Gastrocnemius medialis (tissue), 4 donors: ENCODE results near the gene ZDHHC22. TPM values are rescaled to one million over a fixed set of nuclear protein-coding genes. Genes with fewer than 3 reads are reported as not detected.

Experiments used
- ATAC-seq, 2 donors: fragments of 150-250 bp; one replicate each; pipeline ENCODE4 v1.9.1; 2016
- DNase-seq, 2 donors: peaks; one replicate each; pipeline ENCODE4 v3.0.0-alpha.2; 2019
- H3K27ac ChIP-seq, 4 donors: fragments of 200-600 bp; sonication (generic); 1 replicate in 1 of 4; 2 replicates in 3 of 4; pipeline ENCODE4 v1.5.1; 2016 to 2018; ENCODE audit warnings: mild to moderate bottlenecking in 2 of 4, moderate library complexity in 1 of 4
- H3K27me3 ChIP-seq, 3 donors: fragments of 200-600 bp; sonication (generic) in 2 of 3; 1 replicate in 1 of 3; 2 replicates in 2 of 3; pipeline versions ENCODE4 v1.5.1 to v1.6.0; 2016 to 2019; ENCODE audit warnings: mild to moderate bottlenecking in 1 of 3, moderate library complexity in 1 of 3
- H3K36me3 ChIP-seq, 2 donors: fragments of 200-600 bp; sonication (generic) in 1 of 2; one replicate each; pipeline ENCODE4 v1.5.1; 2017 to 2018
- H3K4me1 ChIP-seq, 2 donors: fragments of 200-600 bp; sonication (generic) in 1 of 2; one replicate each; pipeline ENCODE4 v1.5.1; 2016 to 2017; ENCODE audit warnings: mild to moderate bottlenecking in 2 of 2
- H3K4me3 ChIP-seq, 4 donors: fragments of 200-600 bp; sonication (generic) in 3 of 4; 1 replicate in 1 of 4; 2 replicates in 3 of 4; pipeline ENCODE4 v1.5.1; 2016 to 2019; ENCODE audit warnings: mild to moderate bottlenecking in 2 of 4
- H3K9me3 ChIP-seq, 3 donors: fragments of 200-600 bp; sonication (generic) in 2 of 3; 1 replicate in 1 of 3; 2 replicates in 2 of 3; pipeline ENCODE4 v1.5.1; 2016 to 2019
- POLR2A ChIP-seq, 2 donors: fragments of 450-650 bp; IDR thresholded peaks; one replicate each; pipeline ENCODE4 v1.6.1; 2017; ENCODE audit warnings: antibody characterized with exemption in 2 of 2, mild to moderate bottlenecking in 2 of 2, moderate library complexity in 2 of 2
- in situ Hi-C, 4 donors: fragments of 200-750 bp; cut with MboI; loops; one replicate each; pipeline versions ENCODE4 v1.15.0 to v1.8.0; 2017; ENCODE audit warnings: low sequenced_read_pairs in 4 of 4
- intact Hi-C: fragments of 100-400 bp; cut with DNase I; formaldehyde crosslinking; loops from one replicate; pipeline ENCODE4 v1.15.1; 2023; ENCODE audit warnings: low total_unique reads
- total RNA-seq, 4 donors: library from RNA; depleted of rRNA; stranded (reverse); fragments of >200 nt; gene quantifications; one replicate each; pipeline versions ENCODE4 v1.1.0 to v1.2.3, GENCODE V29; 2016
- TF ChIP-seq, protein P1 (sequence below), 5 experiments: fragments of 450-650 bp in 3 of 5; fragments of 200-600 bp in 2 of 5; sonication (generic) in 2 of 5; IDR thresholded peaks in 4 of 5; conservative IDR thresholded peaks in 1 of 5; 1 replicate in 4 of 5; 2 replicates in 1 of 5; pipeline ENCODE4 v1.5.1; 2016 to 2019; ENCODE audit warnings: antibody characterized with exemption in 5 of 5, mild to moderate bottlenecking in 3 of 5, moderate library complexity in 3 of 5

ZDHHC22 gene
- total RNA-seq, 4 donors from 2014 or later = not detected

DNA sequence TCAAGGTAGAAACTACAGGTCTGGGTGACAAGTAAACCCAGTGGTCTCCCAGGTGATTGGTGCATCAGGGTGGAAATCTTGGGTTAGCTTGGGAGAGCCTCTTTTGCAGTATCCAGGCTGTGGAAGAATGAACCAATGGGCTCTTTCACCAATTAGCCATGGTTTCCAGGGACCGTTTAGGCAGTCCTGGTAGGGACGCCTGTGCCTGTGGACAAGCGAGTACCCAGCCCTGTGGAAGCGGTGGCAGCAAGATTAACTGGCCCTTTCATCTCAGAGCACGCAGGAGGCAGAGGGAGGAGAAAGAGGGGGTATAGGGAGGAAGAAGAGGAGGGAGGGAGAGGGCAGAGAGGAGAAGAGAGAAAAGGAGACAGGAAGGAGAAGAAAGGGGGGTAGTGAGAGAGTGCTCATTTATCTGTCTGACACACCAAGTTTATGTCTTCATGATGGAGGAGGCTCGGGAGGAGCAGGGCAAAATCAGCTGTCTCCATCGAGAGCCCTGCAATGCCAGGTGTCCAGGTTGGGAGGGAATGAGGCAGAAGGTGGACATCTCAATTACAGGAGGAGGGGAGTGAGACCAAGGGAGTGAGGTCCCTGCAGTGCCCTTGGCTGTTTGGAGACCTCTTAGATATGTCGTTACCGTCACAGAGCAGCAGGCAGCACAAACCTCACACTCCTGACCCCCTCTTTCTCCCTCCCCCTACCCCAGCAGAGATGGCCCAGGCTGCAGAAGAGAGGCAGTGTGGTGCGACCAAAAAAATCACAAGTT lies 4.6 kb upstream of the ZDHHC22 start:
- no peak for TF ChIP-seq POLR2A (IDR thresholded peaks at IDR 0.05)
- TF ChIP-seq, protein P1, sequence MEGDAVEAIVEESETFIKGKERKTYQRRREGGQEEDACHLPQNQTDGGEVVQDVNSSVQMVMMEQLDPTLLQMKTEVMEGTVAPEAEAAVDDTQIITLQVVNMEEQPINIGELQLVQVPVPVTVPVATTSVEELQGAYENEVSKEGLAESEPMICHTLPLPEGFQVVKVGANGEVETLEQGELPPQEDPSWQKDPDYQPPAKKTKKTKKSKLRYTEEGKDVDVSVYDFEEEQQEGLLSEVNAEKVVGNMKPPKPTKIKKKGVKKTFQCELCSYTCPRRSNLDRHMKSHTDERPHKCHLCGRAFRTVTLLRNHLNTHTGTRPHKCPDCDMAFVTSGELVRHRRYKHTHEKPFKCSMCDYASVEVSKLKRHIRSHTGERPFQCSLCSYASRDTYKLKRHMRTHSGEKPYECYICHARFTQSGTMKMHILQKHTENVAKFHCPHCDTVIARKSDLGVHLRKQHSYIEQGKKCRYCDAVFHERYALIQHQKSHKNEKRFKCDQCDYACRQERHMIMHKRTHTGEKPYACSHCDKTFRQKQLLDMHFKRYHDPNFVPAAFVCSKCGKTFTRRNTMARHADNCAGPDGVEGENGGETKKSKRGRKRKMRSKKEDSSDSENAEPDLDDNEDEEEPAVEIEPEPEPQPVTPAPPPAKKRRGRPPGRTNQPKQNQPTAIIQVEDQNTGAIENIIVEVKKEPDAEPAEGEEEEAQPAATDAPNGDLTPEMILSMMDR (IDR thresholded peaks at IDR 0.05 in 4 of 5, conservative IDR thresholded peaks at IDR 0.05 in 1 of 5) = no peak
- Histone ChIP-seq H3K4me3 (no peak overlapping the region), H3K27ac (no peak overlapping the region), H3K9me3 (no peaks in the 10 kb centered on the region), H3K36me3 (no peaks in the 10 kb centered on the region), H3K27me3 (peaks cover 21 to 29% (median 29%) of the 10 kb centered on the region in 3 donors), H3K4me1 (peaks cover 0 to 5% of the 10 kb centered on the region in 2 donors)
- ATAC-seq (no peak), DNase-seq (no peak)
- intact Hi-C loops (no loop called here), in situ Hi-C loops (no loop called here)

DNA sequence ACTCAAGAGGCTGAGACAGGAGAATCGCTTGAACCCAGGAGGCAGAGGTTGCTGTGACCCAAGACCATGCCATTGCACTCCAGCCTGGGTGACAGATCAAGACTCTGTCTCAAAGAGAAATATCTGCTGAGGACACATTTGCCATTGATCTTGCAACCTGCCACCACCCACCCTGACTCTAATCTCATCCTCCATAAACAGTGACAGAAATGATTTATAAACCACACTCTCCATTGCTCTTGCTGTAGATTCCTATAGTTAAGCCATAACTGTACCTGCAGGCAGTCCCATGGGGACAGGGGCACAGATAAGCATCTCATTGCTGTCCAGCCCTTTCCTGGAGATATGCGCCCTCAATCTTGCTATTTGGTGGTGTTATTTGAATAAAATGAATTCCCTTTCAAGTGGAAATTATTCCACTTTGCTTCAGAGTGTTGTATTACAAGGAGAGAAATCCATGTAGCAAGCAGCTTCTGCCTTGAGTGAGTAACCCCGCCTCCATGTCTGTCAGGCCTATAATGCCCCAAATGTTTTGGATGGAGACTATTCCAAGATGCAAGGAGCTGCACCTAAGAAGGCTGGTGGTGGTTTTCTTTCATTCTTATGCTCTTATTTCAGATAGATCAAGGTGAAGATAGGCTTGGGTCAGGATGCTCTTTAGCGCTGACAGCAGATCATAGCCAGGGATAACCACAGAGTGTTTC lies 3.0 kb upstream of the ZDHHC22 start:
- DNase-seq = no peak
- in situ Hi-C loops = no loop called here
- H3K27ac ChIP-seq = no peak overlapping the region
- H3K36me3 ChIP-seq = no peaks in the 10 kb centered on the region
- no peak for ATAC-seq
- peaks cover 32 to 43% (median 43%) of the 10 kb centered on the region in 3 donors for H3K27me3 ChIP-seq
- TF ChIP-seq POLR2A (IDR thresholded peaks at IDR 0.05) = no peak
- TF ChIP-seq, protein P1 (IDR thresholded peaks at IDR 0.05 in 4 of 5, conservative IDR thresholded peaks at IDR 0.05 in 1 of 5) = no peak
- H3K4me1 ChIP-seq = peaks cover 10 to 20% of the 10 kb centered on the region in 2 donors
- H3K9me3 ChIP-seq = no peaks in the 10 kb centered on the region
- intact Hi-C loops = no loop called here
- H3K4me3 ChIP-seq = no peak overlapping the region

DNA sequence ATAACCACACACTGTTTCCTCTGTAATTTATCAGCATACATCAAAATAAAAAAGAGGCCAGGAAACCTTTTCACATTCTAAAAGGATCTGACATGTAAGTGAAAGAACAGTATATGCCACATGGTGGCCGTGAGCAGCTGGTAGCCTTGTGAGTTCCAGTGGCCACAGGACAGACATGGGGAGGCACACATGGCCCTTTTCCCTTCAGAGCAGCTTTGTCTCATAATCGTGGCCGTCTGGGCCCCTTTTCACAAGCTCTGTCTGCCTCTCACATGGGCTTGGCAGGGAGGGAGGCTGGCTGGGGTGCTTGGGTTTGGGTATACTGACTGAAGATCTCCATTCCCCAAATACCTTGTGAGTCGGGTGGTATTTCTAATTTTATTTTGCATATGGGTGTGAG lies 1.5 kb upstream of the ZDHHC22 start:
- Histone ChIP-seq H3K36me3 (no peaks in the 10 kb centered on the region), H3K27me3 (peaks cover 47 to 58% (median 58%) of the 10 kb centered on the region in 3 donors), H3K27ac (no peak overlapping the region), H3K4me1 (peaks cover 10 to 23% of the 10 kb centered on the region in 2 donors), H3K9me3 (no peaks in the 10 kb centered on the region), H3K4me3 (no peak overlapping the region)
- intact Hi-C loops (no loop called here), in situ Hi-C loops (no loop called here)
- DNase-seq = no peak
- no peak for TF ChIP-seq POLR2A (IDR thresholded peaks at IDR 0.05)
- TF ChIP-seq, protein P1 (IDR thresholded peaks at IDR 0.05 in 4 of 5, conservative IDR thresholded peaks at IDR 0.05 in 1 of 5) = no peak
- ATAC-seq = no peak

DNA sequence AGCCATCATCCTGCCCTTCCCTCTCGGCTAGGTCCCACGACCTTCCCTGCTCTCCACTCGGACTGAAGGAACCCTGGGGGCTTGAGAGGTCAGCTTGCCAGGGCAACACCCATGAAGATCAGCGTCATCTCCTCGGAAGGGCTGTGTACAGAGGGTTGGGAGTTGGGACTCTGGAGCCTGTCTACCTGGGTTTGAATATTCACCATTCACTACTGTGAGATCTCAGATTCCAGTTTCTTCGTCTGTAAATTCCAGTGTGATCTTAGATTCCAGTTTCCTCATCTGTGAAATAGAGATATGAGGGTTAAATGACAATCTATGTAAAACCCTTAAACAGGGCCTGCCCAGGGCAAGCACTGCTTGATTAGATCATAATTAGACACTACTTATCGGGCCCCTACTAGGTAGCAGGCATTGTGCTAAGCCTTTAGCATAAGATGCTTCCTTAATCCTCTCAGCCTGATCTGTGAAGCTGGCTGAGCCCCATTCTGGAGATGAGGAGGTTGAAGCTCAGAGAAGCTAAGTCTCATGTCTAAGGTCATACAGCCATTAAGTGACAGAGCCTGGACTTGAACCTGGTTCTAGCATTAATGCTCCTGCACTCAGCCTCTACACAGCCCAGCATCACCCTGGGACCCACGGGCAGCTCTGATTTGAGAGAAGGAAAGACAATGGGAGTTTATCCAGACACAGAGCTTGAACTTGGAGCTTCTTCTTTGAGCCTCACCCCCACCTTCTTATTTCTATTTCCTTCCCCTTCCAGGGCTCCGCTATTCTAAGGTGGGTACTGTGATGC lies 612 bp upstream of the ZDHHC22 start:
- ATAC-seq (no peak), DNase-seq (no peak)
- peak overlapping the region in 3 of 4 donors; percentile 42 to 52 (median 47) for H3K4me3 ChIP-seq
- intact Hi-C loops (no loop called here), in situ Hi-C loops (no loop called here)
- H3K9me3 ChIP-seq = no peaks in the 10 kb centered on the region
- TF ChIP-seq, protein P1 (IDR thresholded peaks at IDR 0.05 in 4 of 5, conservative IDR thresholded peaks at IDR 0.05 in 1 of 5) = no peak
- TF ChIP-seq POLR2A (IDR thresholded peaks at IDR 0.05) = no peak
- no peak overlapping the region for H3K27ac ChIP-seq
- H3K27me3 ChIP-seq = peaks cover 53 to 66% (median 64%) of the 10 kb centered on the region in 3 donors
- no peaks in the 10 kb centered on the region for H3K36me3 ChIP-seq
- H3K4me1 ChIP-seq = peaks cover 10 to 23% of the 10 kb centered on the region in 2 donors
